ENCODE results near the gene ANKRD28. TPM values are rescaled to one million over a fixed set of nuclear protein-coding genes. Genes with fewer than 3 reads are reported as not detected.

ANKRD28 gene
- total RNA-seq, 1 donor from 2014 or later, result 21.6 TPM

DNA sequence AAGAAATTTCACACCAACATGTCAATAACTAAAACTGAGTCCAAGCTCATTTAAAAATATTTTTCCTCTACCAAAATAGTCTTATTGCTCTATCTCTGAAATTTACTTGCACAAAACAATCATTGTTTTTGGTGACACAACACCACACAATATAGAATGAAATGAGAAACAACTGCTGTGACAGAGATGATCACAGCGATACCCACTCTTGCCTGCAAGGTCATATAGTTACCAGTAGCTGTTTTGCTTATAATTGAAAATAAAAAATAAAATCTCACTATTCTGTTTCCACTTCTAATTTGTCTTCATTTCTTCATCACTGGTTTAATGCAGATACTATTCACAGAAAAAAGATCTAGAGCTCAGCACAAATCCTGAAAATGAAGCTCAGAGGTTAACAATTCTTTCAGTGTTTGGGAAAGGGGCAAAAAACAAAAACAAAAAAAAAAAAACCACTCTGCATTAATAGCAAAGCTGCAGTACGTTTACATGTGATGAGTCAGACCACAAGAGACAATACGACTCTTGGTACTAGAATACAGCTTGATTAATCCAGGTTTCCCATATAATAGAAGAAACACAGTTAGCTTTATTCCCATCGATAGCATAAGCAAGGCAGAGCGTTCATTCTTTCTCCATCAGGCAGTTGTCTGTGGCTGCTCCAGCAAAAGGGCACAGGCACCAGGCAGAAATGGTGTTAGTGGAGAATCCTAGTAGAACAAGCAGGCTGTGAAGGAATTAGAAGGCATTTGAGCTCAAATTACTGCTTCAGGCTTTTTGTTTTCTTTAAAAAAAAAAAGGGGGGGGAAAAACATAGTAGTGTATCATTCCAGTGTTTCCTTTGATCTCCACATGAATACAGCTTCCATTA is 773 bp downstream of the ANKRD28 start:
- Histone ChIP-seq H3K27me3 (ENCODE audit: low read depth) (no peaks in the 10 kb centered on the region), H3K4me1 (peaks cover 37% of the 10 kb centered on the region), H3K36me3 (no peaks in the 10 kb centered on the region), H3K9me3 (replicated peaks) (no peaks in the 10 kb centered on the region), H3K27ac (replicated peaks) (peak overlapping the region; percentile 75), H3K4me3 (peak overlapping the region; percentile 55)
- DNase-seq, result no peak
- intact Hi-C loops (cut with micrococcal nuclease), result no loop called here
- TF ChIP-seq, protein P1, sequence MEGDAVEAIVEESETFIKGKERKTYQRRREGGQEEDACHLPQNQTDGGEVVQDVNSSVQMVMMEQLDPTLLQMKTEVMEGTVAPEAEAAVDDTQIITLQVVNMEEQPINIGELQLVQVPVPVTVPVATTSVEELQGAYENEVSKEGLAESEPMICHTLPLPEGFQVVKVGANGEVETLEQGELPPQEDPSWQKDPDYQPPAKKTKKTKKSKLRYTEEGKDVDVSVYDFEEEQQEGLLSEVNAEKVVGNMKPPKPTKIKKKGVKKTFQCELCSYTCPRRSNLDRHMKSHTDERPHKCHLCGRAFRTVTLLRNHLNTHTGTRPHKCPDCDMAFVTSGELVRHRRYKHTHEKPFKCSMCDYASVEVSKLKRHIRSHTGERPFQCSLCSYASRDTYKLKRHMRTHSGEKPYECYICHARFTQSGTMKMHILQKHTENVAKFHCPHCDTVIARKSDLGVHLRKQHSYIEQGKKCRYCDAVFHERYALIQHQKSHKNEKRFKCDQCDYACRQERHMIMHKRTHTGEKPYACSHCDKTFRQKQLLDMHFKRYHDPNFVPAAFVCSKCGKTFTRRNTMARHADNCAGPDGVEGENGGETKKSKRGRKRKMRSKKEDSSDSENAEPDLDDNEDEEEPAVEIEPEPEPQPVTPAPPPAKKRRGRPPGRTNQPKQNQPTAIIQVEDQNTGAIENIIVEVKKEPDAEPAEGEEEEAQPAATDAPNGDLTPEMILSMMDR (IDR thresholded peaks at IDR 0.05; ENCODE audit: borderline replicate concordance), result no peak

GRCh38 chr3:15796331-15796730 is 1.4 kb downstream of the ANKRD28 start:
- Histone ChIP-seq H3K36me3 (no peaks in the 10 kb centered on the region), H3K4me3 (peak overlapping the region; percentile 55), H3K9me3 (replicated peaks) (peaks cover 1% of the 10 kb centered on the region), H3K27ac (replicated peaks) (peak overlapping the region; percentile 75), H3K4me1 (peaks cover 37% of the 10 kb centered on the region), H3K27me3 (ENCODE audit: low read depth) (no peaks in the 10 kb centered on the region)
- TF ChIP-seq, protein P1 (IDR thresholded peaks at IDR 0.05; ENCODE audit: borderline replicate concordance), result no peak
- intact Hi-C loops (cut with micrococcal nuclease), result no loop called here
- DNase-seq, result no peak

GRCh38 chr3:15795651-15796308 is 2.0 kb downstream of the ANKRD28 start:
- no peaks in the 10 kb centered on the region for H3K36me3 ChIP-seq
- peaks cover 7% of the 10 kb centered on the region for H3K9me3 ChIP-seq (replicated peaks)
- no peaks in the 10 kb centered on the region for H3K27me3 ChIP-seq (ENCODE audit: low read depth)
- peak overlapping the region; percentile 55 for H3K4me3 ChIP-seq
- no peak for DNase-seq
- peaks cover 33% of the 10 kb centered on the region for H3K4me1 ChIP-seq
- H3K27ac ChIP-seq (replicated peaks), result peak overlapping the region; percentile 75
- TF ChIP-seq, protein P1 (IDR thresholded peaks at IDR 0.05; ENCODE audit: borderline replicate concordance), result no peak
- intact Hi-C loops (cut with micrococcal nuclease), result no loop called here

DNA sequence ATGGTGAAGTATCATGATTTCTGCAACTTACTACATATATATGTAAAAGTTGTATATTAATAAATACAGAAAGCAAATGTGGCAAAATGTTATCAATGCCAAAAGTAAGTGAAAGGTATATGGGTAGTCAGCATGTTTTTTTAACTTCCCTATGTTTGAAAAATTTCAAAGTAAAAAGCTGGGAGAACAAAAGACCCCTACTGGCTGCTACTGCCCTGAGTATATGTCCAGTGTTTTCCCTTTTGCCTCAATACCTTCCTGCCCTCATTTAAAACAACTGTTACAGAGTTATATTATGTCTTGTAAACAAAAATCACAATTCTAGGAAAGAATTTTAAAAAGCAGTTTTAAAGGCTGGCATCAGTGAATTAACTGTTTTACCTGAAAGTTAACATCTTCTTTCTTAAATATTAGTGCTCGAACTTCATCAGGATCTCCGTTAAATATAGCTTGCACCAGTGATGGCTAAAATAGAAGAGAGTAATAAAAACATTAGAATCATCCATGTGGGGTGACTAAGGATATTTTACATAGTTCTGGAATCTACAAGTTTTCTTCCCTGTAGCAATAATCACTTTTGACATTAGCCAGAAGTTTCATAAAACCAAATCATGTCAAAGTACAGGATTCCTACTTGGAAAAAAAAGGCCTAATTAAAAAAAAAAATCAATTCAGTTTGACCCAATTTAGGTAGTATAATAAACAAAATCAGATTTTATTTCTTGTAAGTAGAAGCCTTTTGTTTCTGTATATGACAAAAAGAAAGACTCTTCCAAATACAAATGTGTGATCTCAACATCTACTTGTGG is 2.7 kb downstream of the ANKRD28 start:
- no peak for DNase-seq
- Histone ChIP-seq H3K27me3 (ENCODE audit: low read depth) (no peaks in the 10 kb centered on the region), H3K4me1 (peaks cover 26% of the 10 kb centered on the region), H3K36me3 (no peaks in the 10 kb centered on the region), H3K27ac (replicated peaks) (peak overlapping the region; percentile 75), H3K4me3 (peak overlapping the region; percentile 55), H3K9me3 (replicated peaks) (peaks cover 7% of the 10 kb centered on the region)
- intact Hi-C loops (cut with micrococcal nuclease), result no loop called here
- TF ChIP-seq, protein P1 (IDR thresholded peaks at IDR 0.05; ENCODE audit: borderline replicate concordance), result no peak

GRCh38 chr3:15794303-15794771 is 3.4 kb downstream of the ANKRD28 start:
- H3K4me3 ChIP-seq, result no peak overlapping the region

More at GRCh38 chr3:15794303-15794771, 3.4 kb downstream of the ANKRD28 start:
- Histone ChIP-seq H3K9me3 (replicated peaks) (peaks cover 7% of the 10 kb centered on the region), H3K27ac (replicated peaks) (peak overlapping the region; percentile 16), H3K36me3 (no peaks in the 10 kb centered on the region), H3K27me3 (ENCODE audit: low read depth) (no peaks in the 10 kb centered on the region), H3K4me1 (peaks cover 25% of the 10 kb centered on the region)
- TF ChIP-seq, protein P1 (IDR thresholded peaks at IDR 0.05; ENCODE audit: borderline replicate concordance), result no peak
- intact Hi-C loops (cut with micrococcal nuclease), result no loop called here
- no peak for DNase-seq

Data from left ventricle myocardium inferior (tissue), 1 donor.